Psoas muscle (tissue), 8 donors: ENCODE measurements around the gene UGT2B17. TPM values are rescaled to one million over a fixed set of nuclear protein-coding genes. Genes with fewer than 3 reads are reported as not detected.

Experiments used
- ATAC-seq, 4 donors: fragments of 200-7000 bp; cut with Tn5 transposase; one replicate each; pipeline ENCODE4 v1.9.1; 2020; ENCODE audit warnings: moderate library complexity in 3 of 4, mild to moderate bottlenecking in 2 of 4
- DNase-seq, 2 donors: peaks; one replicate each; pipeline ENCODE4 v3.0.0-alpha.2; 2020
- H3K27ac ChIP-seq: fragments of 200-600 bp; one replicate; pipeline ENCODE4 v1.8.0; 2022
- H3K27me3 ChIP-seq, 3 donors: fragments of 200-600 bp in 1 of 3; one replicate each; pipeline versions ENCODE4 v1.6.1 to v1.8.0; 2013 to 2022; ENCODE audit warnings: low read length in 2 of 3, mild to moderate bottlenecking in 2 of 3, moderate library complexity in 1 of 3; ENCODE audit not compliant: insufficient read depth in 3 of 3
- H3K36me3 ChIP-seq, 2 donors: fragments of 200-600 bp in 1 of 2; one replicate each; pipeline versions ENCODE4 v1.6.1 to v1.8.0; 2013 to 2022; ENCODE audit warnings: low read depth in 1 of 2, mild to moderate bottlenecking in 1 of 2, moderate library complexity in 1 of 2; ENCODE audit not compliant: insufficient read depth in 1 of 2
- H3K4me1 ChIP-seq: fragments of 200-600 bp; one replicate; pipeline ENCODE4 v1.8.0; 2022
- H3K4me3 ChIP-seq: fragments of 200-600 bp; one replicate; pipeline ENCODE4 v1.8.0; 2022; ENCODE audit warnings: mild to moderate bottlenecking
- H3K9me3 ChIP-seq: fragments of 200-600 bp; one replicate; pipeline ENCODE4 v1.8.0; 2022
- CTCF ChIP-seq: fragments of 200-600 bp; IDR thresholded peaks from one replicate; pipeline ENCODE4 v1.8.0; 2022; ENCODE audit warnings: antibody characterized with exemption
- WGBS, 3 donors: extraction: QIAGEN DNeasy Blood & Tissue Kit; methylation state at CpG; one replicate each; pipeline versions ENCODE4 v1.1.6 to v1.1.7; 2013; 5-methylcytosine and 5-hydroxymethylcytosine counted together
- intact Hi-C, 2 donors: fragments of 100-400 bp; cut with DNase I; formaldehyde crosslinking; loops; one replicate each; pipeline versions ENCODE4 v1.11.0 to v1.14.2; 2022
- polyA plus RNA-seq, 3 donors: library from polyadenylated mRNA; stranded (reverse); fragments of 200-250 nt; gene quantifications; one replicate each; pipeline ENCODE4 v1.2.3, GENCODE V29; 2013
- total RNA-seq, 4 donors: library from RNA; stranded (reverse); fragmentation: NEBNext Ultra II Directional in 2 of 4; extraction: Animal tissue kit (Norgen Biotek cat#: 25700) in 2 of 4; gene quantifications; one replicate each; pipeline versions ENCODE4 v1.2.1 to v1.2.4, GENCODE V29; 2021 to 2023
- donor health status: healthy with polysubstance abuse.
- donor health status: DM: no; HTN: no; CAD: no; lungs with moderate emphysema.
- donor health status: Bipolar disorder and iron deficiency.
- donor health status: healthy.
- donor health status: DM: yes; HTN: yes; CAD: no.
- donor health status: DM: no; HTN: no; CAD: no.
- donor health status: DM: no; HTN: no; CAD: no.
- donor health status: DM: yes; HTN: yes; CAD: no.

The UGT2B17 gene
- total and polyA plus RNA-seq, 7 donors: not detected

- intact Hi-C loops: no loop called here
- no peak overlapping the region for H3K4me3 ChIP-seq
- H3K9me3 ChIP-seq: no peaks in the 10 kb centered on the region
- no peak for DNase-seq
- no peaks in the 10 kb centered on the region for H3K27me3 ChIP-seq
- H3K27ac ChIP-seq: no peak overlapping the region
- no peak for TF ChIP-seq CTCF
- ATAC-seq: no peak
- WGBS, 3 donors: 61% methylated on average over 4 of the region's 4 CpGs; no CpG with 5 or more reads in 1 of the 3 donors
- H3K4me1 ChIP-seq: no peaks in the 10 kb centered on the region
- no peaks in the 10 kb centered on the region for H3K36me3 ChIP-seq
Measured at GRCh38 chr4:68593112-68593511, 17.0 kb upstream of the UGT2B17 start.

- intact Hi-C loops: no loop called here
- TF ChIP-seq CTCF: no peak
- no peaks in the 10 kb centered on the region for H3K27me3 ChIP-seq
- 62 to 85% methylated on average over 1 of the region's 1 CpG; no CpG with 5 or more reads in 1 of the 3 donors for WGBS, 3 donors
- ATAC-seq: no peak
- H3K36me3 ChIP-seq: no peaks in the 10 kb centered on the region
- H3K4me3 ChIP-seq: no peak overlapping the region
- DNase-seq: no peak
- H3K9me3 ChIP-seq: no peaks in the 10 kb centered on the region
- H3K4me1 ChIP-seq: no peaks in the 10 kb centered on the region
- no peak overlapping the region for H3K27ac ChIP-seq
Measured at GRCh38 chr4:68592673-68593072, 16.6 kb upstream of the UGT2B17 start.

GRCh38 chr4:68591204-68591603 is 15.1 kb upstream of the UGT2B17 start:
- TF ChIP-seq CTCF: no peak
- Histone ChIP-seq H3K27ac (no peak overlapping the region), H3K4me3 (no peak overlapping the region), H3K4me1 (no peaks in the 10 kb centered on the region), H3K27me3 (no peaks in the 10 kb centered on the region), H3K9me3 (no peaks in the 10 kb centered on the region), H3K36me3 (no peaks in the 10 kb centered on the region)
- intact Hi-C loops: no loop called here
- WGBS, 3 donors: 64 to 88% methylated on average over 1 of the region's 1 CpG; no CpG with 5 or more reads in 1 of the 3 donors
- ATAC-seq: no peak
- no peak for DNase-seq

- no peak for TF ChIP-seq CTCF
- ATAC-seq: no peak
- intact Hi-C loops: no loop called here
Measured at GRCh38 chr4:68589790-68590189, 13.7 kb upstream of the UGT2B17 start.

GRCh38 chr4:68582339-68582717 is 6.2 kb upstream of the UGT2B17 start:
- TF ChIP-seq CTCF: no peak
- intact Hi-C loops: no loop called here
- DNase-seq (no peak), ATAC-seq (no peak)
- Histone ChIP-seq H3K9me3 (no peaks in the 10 kb centered on the region), H3K4me3 (no peak overlapping the region), H3K4me1 (no peaks in the 10 kb centered on the region), H3K27me3 (no peaks in the 10 kb centered on the region), H3K36me3 (no peaks in the 10 kb centered on the region), H3K27ac (no peak overlapping the region)
- WGBS, 3 donors: 75 to 94% methylated on average over 4 of the region's 4 CpGs; no CpG with 5 or more reads in 1 of the 3 donors

More at GRCh38 chr4:68589790-68590189, 13.7 kb upstream of the UGT2B17 start:
- no peak overlapping the region for H3K4me3 ChIP-seq
- no peak for DNase-seq
- no peaks in the 10 kb centered on the region for H3K9me3 ChIP-seq
- no peaks in the 10 kb centered on the region for H3K36me3 ChIP-seq
- H3K27me3 ChIP-seq: no peaks in the 10 kb centered on the region
- H3K4me1 ChIP-seq: no peaks in the 10 kb centered on the region
- no peak overlapping the region for H3K27ac ChIP-seq
